ENCODE data around the gene STK32B.

STK32B gene

GRCh38 chr4:5471206-5471605 lies 419.9 kb downstream of the STK32B start:
- no peak for DNase-seq (ENCODE audit: low spot score)

- no peak for DNase-seq (ENCODE audit: low spot score)
These were observed 420.4 kb downstream of the STK32B start for GRCh38 chr4:5471691-5472090.

- DNase-seq (ENCODE audit: low spot score): no peak
These were observed 420.9 kb downstream of the STK32B start for GRCh38 chr4:5472160-5472591.

- no peak for DNase-seq (ENCODE audit: low spot score)
These were observed 421.8 kb downstream of the STK32B start for GRCh38 chr4:5473125-5473524.

GRCh38 chr4:5474756-5475155 lies 423.5 kb downstream of the STK32B start:
- DNase-seq (ENCODE audit: low spot score): no peak

GRCh38 chr4:5477613-5478012 lies 426.3 kb downstream of the STK32B start:
- DNase-seq (ENCODE audit: low spot score): no peak

- DNase-seq (ENCODE audit: low spot score): no peak
These were observed 426.9 kb downstream of the STK32B start for GRCh38 chr4:5478169-5478568.

GRCh38 chr4:5478697-5479096 lies 427.4 kb downstream of the STK32B start:
- no peak for DNase-seq (ENCODE audit: low spot score)

- DNase-seq (ENCODE audit: low spot score): no peak
These were observed 428.3 kb downstream of the STK32B start for GRCh38 chr4:5479518-5480060.

- DNase-seq (ENCODE audit: low spot score): no peak
These were observed 437.1 kb downstream of the STK32B start for GRCh38 chr4:5488413-5488812.

GRCh38 chr4:5489260-5489659 lies 438.0 kb downstream of the STK32B start:
- DNase-seq (ENCODE audit: low spot score): no peak

- DNase-seq (ENCODE audit: low spot score): no peak
These were observed 446.2 kb downstream of the STK32B start for GRCh38 chr4:5497489-5497888.

GRCh38 chr4:5500165-5500564 lies 448.9 kb downstream of the STK32B start:
- no peak for DNase-seq (ENCODE audit: low spot score)

GRCh38 chr4:5503336-5503936 lies 452.2 kb downstream of the STK32B start:
- DNase-seq (ENCODE audit: low spot score): no peak

- DNase-seq (ENCODE audit: low spot score): no peak
These were observed 453.2 kb downstream of the STK32B start for GRCh38 chr4:5504486-5504885.

GRCh38 chr4:5510504-5510903 lies 459.2 kb downstream of the STK32B start:
- DNase-seq (ENCODE audit: low spot score): no peak

- DNase-seq (ENCODE audit: low spot score): no peak
These were observed 460.5 kb downstream of the STK32B start for GRCh38 chr4:5511791-5512190.

- no peak for DNase-seq (ENCODE audit: low spot score)
These were observed 464.4 kb downstream of the STK32B start for GRCh38 chr4:5515646-5516045.

- no peak for DNase-seq (ENCODE audit: low spot score)
These were observed 466.1 kb downstream of the STK32B start for GRCh38 chr4:5517372-5517771.

- no peak for DNase-seq (ENCODE audit: low spot score)
These were observed 473.4 kb downstream of the STK32B start for GRCh38 chr4:5524446-5525299.

- DNase-seq (ENCODE audit: low spot score): no peak
These were observed 475.0 kb downstream of the STK32B start for GRCh38 chr4:5526080-5526846.

GRCh38 chr4:5527211-5527610 lies 475.9 kb downstream of the STK32B start:
- no peak for DNase-seq (ENCODE audit: low spot score)

GRCh38 chr4:5528031-5528436 lies 476.8 kb downstream of the STK32B start:
- DNase-seq (ENCODE audit: low spot score): no peak

All from CD4-positive, alpha-beta T cell treated with Interleukin-6 at 100 ng/mL for 8 hours (primary cell).